Loucy (cell line): ENCODE data around the gene CPSF7.

Experiments
- H2AFZ ChIP-seq: fragments of 200-600 bp; sonication (generic); 2 replicates; pipeline ENCODE4 v1.6.0; 2016; ENCODE audit warnings: antibody characterized with exemption, mild to moderate bottlenecking, low read length, moderate library complexity
- H3F3A ChIP-seq: fragments of 200-600 bp; 2 replicates; pipeline ENCODE4 v1.6.0; 2016; ENCODE audit warnings: antibody characterized with exemption, low read depth, mild to moderate bottlenecking
- H3K27me3 ChIP-seq: fragments of 200-600 bp; sonication (generic); 2 replicates; pipeline ENCODE4 v1.6.1; 2014; ENCODE audit warnings: low read length, mild to moderate bottlenecking; ENCODE audit not compliant: insufficient read depth, poor library complexity, severe bottlenecking
- H3K36me3 ChIP-seq: fragments of 200-600 bp; sonication (generic); 2 replicates; pipeline ENCODE4 v1.6.1; 2016; ENCODE audit warnings: low read length; ENCODE audit not compliant: insufficient read depth
- H3K4me1 ChIP-seq: fragments of 200-600 bp; sonication (generic); 2 replicates; pipeline ENCODE4 v1.5.1; 2014; ENCODE audit warnings: low read length, mild to moderate bottlenecking; ENCODE audit not compliant: insufficient read depth, poor library complexity, severe bottlenecking
- H3K4me2 ChIP-seq: fragments of 200-600 bp; sonication (generic); 2 replicates; pipeline ENCODE4 v1.6.0; 2014; ENCODE audit warnings: antibody characterized with exemption, low read length, low read depth, mild to moderate bottlenecking; ENCODE audit not compliant: poor library complexity, severe bottlenecking
- H3K4me3 ChIP-seq: fragments of 200-600 bp; sonication (generic); 2 replicates; pipeline ENCODE4 v1.5.1; 2014; ENCODE audit warnings: low read length, mild to moderate bottlenecking, mixed read lengths; ENCODE audit not compliant: poor library complexity, severe bottlenecking
- H3K79me2 ChIP-seq: fragments of 200-600 bp; sonication (generic); 2 replicates; pipeline ENCODE4 v1.6.1; 2014; ENCODE audit warnings: low read length; ENCODE audit not compliant: insufficient read depth
- H3K9ac ChIP-seq: fragments of 200-600 bp; sonication (generic); 2 replicates; pipeline ENCODE4 v1.6.0; 2014; ENCODE audit warnings: mild to moderate bottlenecking, low read depth, low read length, moderate library complexity; ENCODE audit not compliant: poor library complexity, severe bottlenecking
- H3K9me2 ChIP-seq: fragments of 200-600 bp; sonication (generic); replicated peaks from 2 replicates; pipeline ENCODE4 v1.6.1; 2016; ENCODE audit warnings: low read depth, low read length, mixed read lengths
- H3K9me3 ChIP-seq: fragments of 200-600 bp; sonication (generic); 2 replicates; pipeline ENCODE4 v1.6.1; 2014; ENCODE audit warnings: mild to moderate bottlenecking, antibody characterized with exemption, low read length, low read depth; ENCODE audit not compliant: insufficient read depth
- H4K20me1 ChIP-seq: fragments of 200-600 bp; sonication (generic); 2 replicates; pipeline ENCODE4 v1.6.0; 2014; ENCODE audit warnings: antibody characterized with exemption, low read length, mild to moderate bottlenecking; ENCODE audit not compliant: insufficient read depth, poor library complexity, severe bottlenecking
- EZH2phosphoT487 ChIP-seq: fragments of 200-600 bp; IDR thresholded peaks from 2 replicates; pipeline ENCODE4 v1.6.1; 2018; ENCODE audit warnings: antibody characterized with exemption, mild to moderate bottlenecking, moderate library complexity, borderline replicate concordance
- TF ChIP-seq, protein P1 (sequence below): fragments of 200-600 bp; sonication (generic); conservative IDR thresholded peaks from 2 replicates; pipeline ENCODE4 v1.5.1; 2014; ENCODE audit warnings: mild to moderate bottlenecking, antibody characterized with exemption, low read length

CPSF7 gene

GRCh38 chr11:61429691-61430582, at the start of gene CPSF7, which contains the start of gene SDHAF2:
Gene CPSF7 (minus strand): TSS chr11:61429975. CDS start chr11:61429235, 740 bp downstream.
Gene SDHAF2 (plus strand): TSS chr11:61430124. CDS start chr11:61430147, 23 bp downstream.
- Histone ChIP-seq H4K20me1 (peaks cover 78% of the 10 kb centered on the region), H3K36me3 (peaks cover 29% of the 10 kb centered on the region), H3K4me2 (peak within 1 kb of the TSS; percentile 99), H3F3A (no peaks in the 10 kb centered on the region; the same call in 1 of the 2 replicates), H3K27me3 (no peaks in the 10 kb centered on the region), H3K4me1 (peaks cover 62% of the 10 kb centered on the region), H3K9me3 (no peaks in the 10 kb centered on the region), H3K9me2 (no peaks in the 10 kb centered on the region), H2AFZ (peak within 1 kb of the TSS; percentile 95), H3K4me3 (peak within 1 kb of the TSS; percentile 98), H3K9ac (peak within 1 kb of the TSS; percentile 99), H3K79me2 (peaks cover 90% of the 10 kb centered on the region)
- TF ChIP-seq EZH2phosphoT487: no peak
- TF ChIP-seq, protein P1, sequence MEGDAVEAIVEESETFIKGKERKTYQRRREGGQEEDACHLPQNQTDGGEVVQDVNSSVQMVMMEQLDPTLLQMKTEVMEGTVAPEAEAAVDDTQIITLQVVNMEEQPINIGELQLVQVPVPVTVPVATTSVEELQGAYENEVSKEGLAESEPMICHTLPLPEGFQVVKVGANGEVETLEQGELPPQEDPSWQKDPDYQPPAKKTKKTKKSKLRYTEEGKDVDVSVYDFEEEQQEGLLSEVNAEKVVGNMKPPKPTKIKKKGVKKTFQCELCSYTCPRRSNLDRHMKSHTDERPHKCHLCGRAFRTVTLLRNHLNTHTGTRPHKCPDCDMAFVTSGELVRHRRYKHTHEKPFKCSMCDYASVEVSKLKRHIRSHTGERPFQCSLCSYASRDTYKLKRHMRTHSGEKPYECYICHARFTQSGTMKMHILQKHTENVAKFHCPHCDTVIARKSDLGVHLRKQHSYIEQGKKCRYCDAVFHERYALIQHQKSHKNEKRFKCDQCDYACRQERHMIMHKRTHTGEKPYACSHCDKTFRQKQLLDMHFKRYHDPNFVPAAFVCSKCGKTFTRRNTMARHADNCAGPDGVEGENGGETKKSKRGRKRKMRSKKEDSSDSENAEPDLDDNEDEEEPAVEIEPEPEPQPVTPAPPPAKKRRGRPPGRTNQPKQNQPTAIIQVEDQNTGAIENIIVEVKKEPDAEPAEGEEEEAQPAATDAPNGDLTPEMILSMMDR: no peak

- H3K9me3 ChIP-seq: no peaks in the 10 kb centered on the region
- H3K4me2 ChIP-seq: peak overlapping the region; percentile 44
- no peaks in the 10 kb centered on the region for H3K9me2 ChIP-seq
- H3K4me1 ChIP-seq: no peaks in the 10 kb centered on the region
- H3F3A ChIP-seq: no peaks in the 10 kb centered on the region
- no peak overlapping the region for H3K4me3 ChIP-seq
- no peak overlapping the region for H2AFZ ChIP-seq
- no peaks in the 10 kb centered on the region for H3K36me3 ChIP-seq
- H3K79me2 ChIP-seq: no peaks in the 10 kb centered on the region
- no peaks in the 10 kb centered on the region for H3K27me3 ChIP-seq
- TF ChIP-seq EZH2phosphoT487: no peak
- TF ChIP-seq, protein P1: peak; percentile 92
- H3K9ac ChIP-seq: no peak overlapping the region
- H4K20me1 ChIP-seq: no peaks in the 10 kb centered on the region
These were observed 48.0 kb upstream of the CPSF7 start for GRCh38 chr11:61477727-61478148.

DNA sequence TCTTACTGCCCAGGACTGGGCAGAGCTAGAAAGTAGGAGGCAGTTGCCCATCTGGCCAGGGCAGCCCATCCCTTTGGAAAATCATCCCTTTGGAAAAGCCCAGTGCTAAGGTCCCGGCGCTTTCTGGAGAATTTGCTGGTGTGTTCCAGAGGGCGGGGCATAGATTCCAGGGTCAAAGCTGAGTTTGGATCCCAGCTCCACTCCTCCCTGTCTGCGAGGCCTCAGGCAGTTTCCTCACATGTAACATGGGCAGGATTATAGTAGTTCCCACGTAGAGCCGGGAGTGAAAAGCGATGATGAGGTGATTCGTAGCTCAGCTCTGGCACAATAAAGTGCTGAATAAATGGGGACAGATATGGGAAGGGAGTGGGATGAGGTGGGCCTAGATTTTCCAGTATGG, 47.4 kb upstream of the CPSF7 start:
- no peaks in the 10 kb centered on the region for H3F3A ChIP-seq
- no peaks in the 10 kb centered on the region for H3K27me3 ChIP-seq
- TF ChIP-seq, protein P1: no peak
- no peak for TF ChIP-seq EZH2phosphoT487
- no peak overlapping the region for H3K4me3 ChIP-seq
- H3K4me1 ChIP-seq: no peaks in the 10 kb centered on the region
- H3K9me2 ChIP-seq: no peaks in the 10 kb centered on the region
- no peaks in the 10 kb centered on the region for H4K20me1 ChIP-seq
- H3K4me2 ChIP-seq: no peak overlapping the region
- no peaks in the 10 kb centered on the region for H3K9me3 ChIP-seq
- H3K79me2 ChIP-seq: no peaks in the 10 kb centered on the region
- no peak overlapping the region for H2AFZ ChIP-seq
- no peak overlapping the region for H3K9ac ChIP-seq
- H3K36me3 ChIP-seq: no peaks in the 10 kb centered on the region
